Measurements from ENCODE around the gene PAK6.
A peak's percentile ranks its signal among the peaks of the same experiment; 100 is the strongest.

PAK6 gene

DNA sequence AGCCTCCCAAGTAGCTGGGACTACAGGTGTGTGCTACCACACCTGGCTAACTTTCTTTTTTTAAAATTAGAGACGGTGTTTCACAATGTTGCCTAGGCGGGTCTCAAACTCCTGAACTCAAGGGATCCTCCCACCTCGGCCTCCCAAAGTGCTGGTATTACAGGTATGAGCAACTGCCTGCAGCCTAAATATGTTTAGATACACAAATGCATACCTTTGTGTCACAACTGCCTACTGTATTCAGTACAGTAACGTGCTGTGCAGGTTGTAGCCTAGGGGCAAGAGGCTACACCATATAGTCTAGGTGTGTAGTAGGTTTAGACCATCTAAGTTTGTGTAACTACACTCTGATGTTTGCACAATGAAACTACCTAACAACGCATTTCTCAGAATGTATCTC, 9.5 kb upstream of the PAK6 start:
- Histone ChIP-seq H3K9me3 (no peaks in the 10 kb centered on the region), H3K4me3 (ENCODE audit: low read depth in 1 of 2, low read length in 1 of 2) (no peak overlapping the region), H3K27me3 (no peaks in the 10 kb centered on the region), H3K4me1 (ENCODE audit: control insufficient read depth in 1 of 2, insufficient read depth in 1 of 2, low read depth in 1 of 2, low read length in 1 of 2) (peaks cover 8 to 15% of the 10 kb centered on the region in 2 experiments), H3K36me3 (peaks cover 14% of the 10 kb centered on the region), H3K27ac (no peak overlapping the region)
- TF ChIP-seq, protein P1, sequence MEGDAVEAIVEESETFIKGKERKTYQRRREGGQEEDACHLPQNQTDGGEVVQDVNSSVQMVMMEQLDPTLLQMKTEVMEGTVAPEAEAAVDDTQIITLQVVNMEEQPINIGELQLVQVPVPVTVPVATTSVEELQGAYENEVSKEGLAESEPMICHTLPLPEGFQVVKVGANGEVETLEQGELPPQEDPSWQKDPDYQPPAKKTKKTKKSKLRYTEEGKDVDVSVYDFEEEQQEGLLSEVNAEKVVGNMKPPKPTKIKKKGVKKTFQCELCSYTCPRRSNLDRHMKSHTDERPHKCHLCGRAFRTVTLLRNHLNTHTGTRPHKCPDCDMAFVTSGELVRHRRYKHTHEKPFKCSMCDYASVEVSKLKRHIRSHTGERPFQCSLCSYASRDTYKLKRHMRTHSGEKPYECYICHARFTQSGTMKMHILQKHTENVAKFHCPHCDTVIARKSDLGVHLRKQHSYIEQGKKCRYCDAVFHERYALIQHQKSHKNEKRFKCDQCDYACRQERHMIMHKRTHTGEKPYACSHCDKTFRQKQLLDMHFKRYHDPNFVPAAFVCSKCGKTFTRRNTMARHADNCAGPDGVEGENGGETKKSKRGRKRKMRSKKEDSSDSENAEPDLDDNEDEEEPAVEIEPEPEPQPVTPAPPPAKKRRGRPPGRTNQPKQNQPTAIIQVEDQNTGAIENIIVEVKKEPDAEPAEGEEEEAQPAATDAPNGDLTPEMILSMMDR (IDR thresholded peaks at IDR 0.05): no peak

DNA sequence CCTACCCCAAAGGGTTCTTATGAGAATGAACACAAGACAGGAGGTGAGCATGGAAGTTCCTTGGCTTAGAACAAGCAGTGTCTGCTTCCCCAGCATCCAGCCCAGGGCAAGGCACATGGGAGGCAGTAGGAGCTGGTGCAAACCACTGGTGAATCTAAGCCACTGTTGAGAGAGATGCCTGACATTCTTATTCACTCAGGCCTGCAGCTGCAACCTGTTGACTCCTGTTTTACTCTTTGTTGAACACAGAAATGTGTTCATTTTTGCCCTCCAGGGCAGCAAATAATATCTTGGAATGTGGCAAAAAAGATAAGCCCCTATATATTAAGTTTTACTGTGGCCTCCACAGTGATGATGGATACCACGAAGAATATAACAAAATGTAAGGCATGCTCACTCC, 8.9 kb upstream of the PAK6 start:
- no peak overlapping the region for H3K4me3 ChIP-seq (ENCODE audit: low read depth in 1 of 2, low read length in 1 of 2)
- H3K4me1 ChIP-seq (ENCODE audit: control insufficient read depth in 1 of 2, insufficient read depth in 1 of 2, low read depth in 1 of 2, low read length in 1 of 2): peaks cover 14 to 21% of the 10 kb centered on the region in 2 experiments
- no peaks in the 10 kb centered on the region for H3K27me3 ChIP-seq
- TF ChIP-seq, protein P1 (IDR thresholded peaks at IDR 0.05): no peak
- H3K27ac ChIP-seq: no peak overlapping the region
- H3K36me3 ChIP-seq: peaks cover 14% of the 10 kb centered on the region
- H3K9me3 ChIP-seq: no peaks in the 10 kb centered on the region

DNA sequence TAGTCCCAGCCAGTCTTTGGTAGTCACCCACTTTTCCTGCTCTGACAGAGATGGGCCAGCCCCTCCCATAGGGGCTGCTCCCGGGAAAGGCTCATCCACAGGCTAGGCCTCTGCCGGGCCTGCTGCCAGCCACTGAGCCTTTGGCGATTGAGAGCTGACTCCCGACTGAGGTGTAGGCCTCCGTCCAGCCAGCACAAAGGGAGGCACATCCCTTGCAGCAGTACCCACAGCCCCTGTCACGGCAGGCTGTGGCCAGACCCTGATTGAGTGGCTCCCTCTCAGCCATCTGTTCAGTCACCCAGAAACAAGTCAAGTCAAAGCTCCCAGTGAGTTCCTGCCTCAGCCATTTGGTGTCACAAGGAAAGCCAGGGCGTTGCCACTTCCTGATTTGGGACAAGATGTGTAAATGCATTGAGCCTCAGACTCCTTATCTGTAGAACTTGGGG, 6.2 kb upstream of the PAK6 start:
- TF ChIP-seq, protein P1 (IDR thresholded peaks at IDR 0.05): no peak
- H3K27me3 ChIP-seq: no peaks in the 10 kb centered on the region
- no peaks in the 10 kb centered on the region for H3K9me3 ChIP-seq
- H3K36me3 ChIP-seq: peaks cover 9% of the 10 kb centered on the region
- H3K4me3 ChIP-seq (ENCODE audit: low read depth in 1 of 2, low read length in 1 of 2): no peak overlapping the region
- H3K27ac ChIP-seq: peak overlapping the region; percentile 7
- peaks cover 25 to 33% of the 10 kb centered on the region in 2 experiments for H3K4me1 ChIP-seq (ENCODE audit: control insufficient read depth in 1 of 2, insufficient read depth in 1 of 2, low read depth in 1 of 2, low read length in 1 of 2)

DNA sequence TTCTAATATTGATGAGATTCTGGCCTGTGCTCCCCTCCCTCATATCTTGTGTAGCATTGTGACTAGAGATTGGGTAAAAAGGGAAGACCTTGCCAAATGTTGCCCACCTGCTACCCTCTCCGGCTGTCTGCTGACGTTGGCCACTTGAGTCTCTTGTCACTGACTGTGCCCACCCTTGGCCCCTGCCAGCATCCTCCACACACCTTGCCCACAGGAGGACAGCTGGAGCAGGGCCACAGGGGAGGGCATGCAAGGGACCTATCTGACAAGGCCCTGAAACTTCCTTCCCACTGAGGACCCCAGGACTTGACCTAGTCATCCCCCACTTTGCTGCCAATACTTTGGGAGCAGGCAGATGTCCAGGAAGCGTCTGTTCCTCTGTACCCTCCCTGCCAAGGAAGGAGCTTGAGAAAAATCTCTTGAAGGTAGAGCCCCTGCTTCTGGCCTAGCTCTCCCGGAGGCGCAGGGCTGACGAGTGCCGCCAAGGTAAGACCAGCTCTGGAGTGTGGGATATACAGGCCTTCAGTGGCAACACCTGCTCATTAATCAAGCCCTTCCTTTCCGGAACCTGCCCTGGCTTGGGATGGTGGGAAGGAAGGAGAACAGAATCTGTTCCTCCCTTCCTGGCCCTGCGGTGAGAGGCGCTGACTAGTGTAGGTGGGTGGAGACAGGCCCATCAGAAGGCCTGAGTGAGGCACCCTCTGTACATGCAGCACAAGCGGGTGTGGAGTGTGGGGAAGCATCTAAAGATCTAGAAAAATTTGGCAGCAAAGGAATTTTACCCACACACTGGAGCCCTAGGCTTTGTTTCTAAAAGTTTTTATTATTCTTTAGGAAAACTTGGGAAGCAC, 4.9 kb upstream of the PAK6 start:
- H3K4me1 ChIP-seq (ENCODE audit: control insufficient read depth in 1 of 2, insufficient read depth in 1 of 2, low read depth in 1 of 2, low read length in 1 of 2): peaks cover 27 to 38% of the 10 kb centered on the region in 2 experiments

DNA sequence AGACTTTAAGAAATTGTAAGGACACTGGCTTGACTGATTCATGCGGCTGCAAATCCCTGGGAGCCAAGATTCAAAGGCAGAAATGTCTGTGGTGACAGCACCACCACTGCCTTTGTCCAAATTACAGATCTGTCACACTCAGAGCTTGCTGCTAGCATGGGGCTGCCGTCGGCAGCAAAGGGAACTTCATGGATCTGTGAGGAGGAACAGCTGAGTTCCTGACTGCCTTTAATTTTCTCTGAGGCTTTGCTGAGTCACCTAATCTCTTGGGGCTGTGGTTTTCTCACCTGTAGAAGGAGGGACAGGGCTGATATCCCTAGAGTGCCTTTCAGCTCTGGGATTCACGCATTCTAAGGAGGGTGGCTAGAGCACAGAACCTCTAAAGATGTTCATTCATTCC, 4.1 kb upstream of the PAK6 start:
- Histone ChIP-seq H3K9me3 (no peaks in the 10 kb centered on the region), H3K27ac (peak overlapping the region; percentile 81), H3K4me3 (ENCODE audit: low read depth in 1 of 2, low read length in 1 of 2) (peak overlapping the region; percentile 10 to 40), H3K27me3 (peaks cover 18% of the 10 kb centered on the region), H3K4me1 (ENCODE audit: control insufficient read depth in 1 of 2, insufficient read depth in 1 of 2, low read depth in 1 of 2, low read length in 1 of 2) (peaks cover 31 to 44% of the 10 kb centered on the region in 2 experiments), H3K36me3 (no peaks in the 10 kb centered on the region)
- TF ChIP-seq, protein P1 (IDR thresholded peaks at IDR 0.05): no peak

More for the DNA sequence above, 4.9 kb upstream of the PAK6 start:
- Histone ChIP-seq H3K9me3 (no peaks in the 10 kb centered on the region), H3K36me3 (peaks cover 4% of the 10 kb centered on the region), H3K27me3 (peaks cover 9% of the 10 kb centered on the region), H3K27ac (peak overlapping the region; percentile 81), H3K4me3 (ENCODE audit: low read depth in 1 of 2, low read length in 1 of 2) (no peak overlapping the region)
- TF ChIP-seq, protein P1 (IDR thresholded peaks at IDR 0.05): no peak

All from neutrophil (primary cell).